Measurements from ENCODE around the gene UNC93B1.

The UNC93B1 gene

GRCh38 chr11:68003846-68004550 is at the start of gene UNC93B1:
TSS of gene UNC93B1 (minus strand) at chr11:68004097. CDS start at chr11:68004043, 54 bp downstream.
- peak; percentile 87 to 90 for DNase-seq

GRCh38 chr11:68053117-68053516 is 49.2 kb upstream of the UNC93B1 start:
- DNase-seq = no peak

GRCh38 chr11:68052137-68052873 is 48.4 kb upstream of the UNC93B1 start:
- DNase-seq = no peak

- peak in 1 of 2 experiments; percentile 2 for DNase-seq
Observed at GRCh38 chr11:68051191-68052136, 47.6 kb upstream of the UNC93B1 start.

- DNase-seq = no peak
Observed at GRCh38 chr11:68050371-68050841, 46.5 kb upstream of the UNC93B1 start.

GRCh38 chr11:68049509-68050370 is 45.8 kb upstream of the UNC93B1 start:
- DNase-seq = peak in 1 of 2 experiments; percentile 2

GRCh38 chr11:68048681-68049508 is 45.0 kb upstream of the UNC93B1 start:
- DNase-seq = no peak

GRCh38 chr11:68047437-68048290 is 43.8 kb upstream of the UNC93B1 start:
- peak in 1 of 2 experiments; percentile 2 for DNase-seq

GRCh38 chr11:68044898-68045351 is 41.0 kb upstream of the UNC93B1 start:
- DNase-seq = no peak

GRCh38 chr11:68044145-68044813 is 40.4 kb upstream of the UNC93B1 start:
- DNase-seq = no peak

- no peak for DNase-seq
Observed at GRCh38 chr11:68043349-68044144, 39.6 kb upstream of the UNC93B1 start.

- DNase-seq = no peak
Observed at GRCh38 chr11:68043029-68043348, 39.1 kb upstream of the UNC93B1 start.

GRCh38 chr11:68042219-68043028 is 38.5 kb upstream of the UNC93B1 start:
- DNase-seq = no peak

- DNase-seq = no peak
Observed at GRCh38 chr11:68041617-68042218, 37.8 kb upstream of the UNC93B1 start.

- no peak for DNase-seq
Observed at GRCh38 chr11:68040957-68041591, 37.2 kb upstream of the UNC93B1 start.

- DNase-seq = peak; percentile 62 to 66
Observed at GRCh38 chr11:68040101-68040956, 36.4 kb upstream of the UNC93B1 start.

All from activated CD4-positive, alpha-beta T cell treated with anti-CD3 and anti-CD28 coated beads, Interleukin-2, amount 50 U/mL, for 48 hours (primary cell).